ENCODE measurements around the gene STK10.
A peak's percentile ranks its signal among the peaks of the same experiment; 100 is the strongest.
"Not testable (repeated sequence)": the region's sequence is repeated elsewhere in the genome, so short reads cannot be mapped to it uniquely, and the experiment has no call there.

STK10 gene

GRCh38 chr5:172165465-172165864 lies 22.6 kb downstream of the STK10 start:
- no peak for DNase-seq (ENCODE audit: low spot score)

GRCh38 chr5:172164769-172165212 lies 23.2 kb downstream of the STK10 start:
- peak; percentile 83 for DNase-seq (ENCODE audit: low spot score)

GRCh38 chr5:172163346-172163745 lies 24.7 kb downstream of the STK10 start:
- peak; percentile 77 for DNase-seq (ENCODE audit: low spot score)

GRCh38 chr5:172162987-172163343 lies 25.1 kb downstream of the STK10 start:
- no peak for DNase-seq (ENCODE audit: low spot score)

- DNase-seq (ENCODE audit: low spot score): no peak
These were observed 25.6 kb downstream of the STK10 start for GRCh38 chr5:172162323-172162986.

- no peak for DNase-seq (ENCODE audit: low spot score)
These were observed 27.5 kb downstream of the STK10 start for GRCh38 chr5:172160506-172160905.

GRCh38 chr5:172159016-172159415 lies 29.0 kb downstream of the STK10 start:
- no peak for DNase-seq (ENCODE audit: low spot score)

- DNase-seq (ENCODE audit: low spot score): no peak
These were observed 31.5 kb downstream of the STK10 start for GRCh38 chr5:172156541-172156994.

GRCh38 chr5:172155101-172155500 lies 32.9 kb downstream of the STK10 start:
- DNase-seq (ENCODE audit: low spot score): not testable (repeated sequence)

- no peak for DNase-seq (ENCODE audit: low spot score)
These were observed 34.3 kb downstream of the STK10 start for GRCh38 chr5:172153695-172154094.

- no peak for DNase-seq (ENCODE audit: low spot score)
These were observed 36.3 kb downstream of the STK10 start for GRCh38 chr5:172151661-172152210.

- DNase-seq (ENCODE audit: low spot score): peak; percentile 83
These were observed 37.3 kb downstream of the STK10 start for GRCh38 chr5:172150514-172151425.

- DNase-seq (ENCODE audit: low spot score): not testable (repeated sequence)
These were observed 38.5 kb downstream of the STK10 start for GRCh38 chr5:172149481-172149880.

- no peak for DNase-seq (ENCODE audit: low spot score)
These were observed 39.0 kb downstream of the STK10 start for GRCh38 chr5:172149073-172149472.

- DNase-seq (ENCODE audit: low spot score): no peak
These were observed 39.6 kb downstream of the STK10 start for GRCh38 chr5:172148381-172148780.

- no peak for DNase-seq (ENCODE audit: low spot score)
These were observed 40.2 kb downstream of the STK10 start for GRCh38 chr5:172147857-172148256.

- peak; percentile 57 for DNase-seq (ENCODE audit: low spot score)
These were observed 41.3 kb downstream of the STK10 start for GRCh38 chr5:172146748-172147092.

- DNase-seq (ENCODE audit: low spot score): no peak
These were observed 41.9 kb downstream of the STK10 start for GRCh38 chr5:172145870-172146747.

- peak; percentile 88 for DNase-seq (ENCODE audit: low spot score)
These were observed 42.8 kb downstream of the STK10 start for GRCh38 chr5:172144931-172145869.

- peak; percentile 88 for DNase-seq (ENCODE audit: low spot score)
These were observed 43.7 kb downstream of the STK10 start for GRCh38 chr5:172144291-172144815.

- DNase-seq (ENCODE audit: low spot score): no peak
These were observed 44.1 kb downstream of the STK10 start for GRCh38 chr5:172143875-172144274.

All from pons (tissue), 1 donor.